ENCODE results near the gene R3HDML.
"Not testable (repeated sequence)": the region's sequence is repeated elsewhere in the genome, so short reads cannot be mapped to it uniquely, and the experiment has no call there.

R3HDML gene

GRCh38 chr20:44336725-44337380 is at the start of gene R3HDML:
R3HDML (plus strand) TSS chr20:44337043; CDS start chr20:44337158, 115 bp downstream.
- DNase-seq, result no peak

DNA sequence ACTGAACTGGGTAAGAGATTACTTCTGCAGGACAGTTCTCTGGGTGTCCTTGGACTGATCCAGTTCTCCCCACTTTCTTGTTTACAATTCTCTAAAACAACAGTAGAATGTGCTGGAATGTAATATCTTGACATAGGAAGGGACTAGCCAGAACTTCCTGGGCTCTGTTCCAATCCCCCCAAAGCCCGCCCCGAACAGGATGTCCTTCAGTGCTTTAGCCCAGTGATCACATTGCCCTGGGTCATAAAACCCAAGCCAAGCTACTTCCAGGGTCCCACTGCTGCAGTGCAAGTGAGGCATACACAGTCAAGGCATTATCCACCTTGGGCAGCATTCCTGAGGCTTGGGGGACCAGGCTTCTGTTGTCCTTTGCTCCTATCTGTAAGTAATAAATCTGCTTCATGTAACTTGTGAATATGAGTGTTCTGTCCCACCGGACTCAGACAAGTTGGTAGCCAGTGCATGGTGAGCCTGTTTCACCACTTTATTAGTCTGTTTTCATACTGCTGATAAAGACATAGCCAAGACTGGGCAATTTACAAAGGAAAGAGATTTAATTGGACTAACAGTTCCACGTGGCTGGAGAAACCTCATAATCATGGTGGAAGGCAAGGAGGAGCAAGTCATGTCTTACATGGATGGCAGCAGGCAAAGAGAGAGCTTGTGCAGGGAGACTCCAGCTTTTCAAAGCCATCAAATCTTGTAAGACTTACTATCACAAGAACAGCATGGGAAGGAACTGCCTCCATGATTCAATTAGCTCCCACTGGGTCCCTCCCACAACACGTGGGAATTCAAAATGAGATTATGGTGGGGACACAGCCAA is 49.4 kb upstream of the R3HDML start:
- DNase-seq, result no peak

GRCh38 chr20:44288252-44288651 is 48.6 kb upstream of the R3HDML start:
- DNase-seq, result no peak

GRCh38 chr20:44291754-44292153 is 45.1 kb upstream of the R3HDML start:
- no peak for DNase-seq

DNA sequence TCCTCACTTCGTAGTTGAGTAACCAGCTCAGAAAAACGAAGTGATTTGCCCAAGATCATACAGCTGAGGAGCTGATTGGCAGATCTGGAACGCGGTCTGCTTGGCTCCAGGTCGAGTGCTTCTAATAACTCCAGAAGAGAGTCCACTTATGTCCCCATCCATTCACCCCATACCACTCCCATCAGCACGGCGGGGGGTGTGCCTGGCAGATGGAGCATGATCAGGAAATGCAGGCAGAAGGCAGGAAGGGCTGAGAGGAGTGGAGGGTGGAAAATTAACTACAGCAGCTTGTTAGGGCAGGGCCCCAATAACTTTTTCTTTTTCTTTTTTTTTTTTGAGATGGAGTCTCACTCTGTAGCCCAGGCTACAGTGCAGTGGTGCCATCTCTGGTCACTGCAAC is 40.8 kb upstream of the R3HDML start:
- no peak for DNase-seq

- no peak for DNase-seq
These were observed 39.1 kb upstream of the R3HDML start for GRCh38 chr20:44297721-44298120.

GRCh38 chr20:44299011-44299535 is 37.8 kb upstream of the R3HDML start:
- DNase-seq, result not testable (repeated sequence)

- DNase-seq, result no peak
These were observed 35.6 kb upstream of the R3HDML start for GRCh38 chr20:44301285-44301684.

GRCh38 chr20:44302026-44302669 is 34.7 kb upstream of the R3HDML start:
- DNase-seq, result no peak

DNA sequence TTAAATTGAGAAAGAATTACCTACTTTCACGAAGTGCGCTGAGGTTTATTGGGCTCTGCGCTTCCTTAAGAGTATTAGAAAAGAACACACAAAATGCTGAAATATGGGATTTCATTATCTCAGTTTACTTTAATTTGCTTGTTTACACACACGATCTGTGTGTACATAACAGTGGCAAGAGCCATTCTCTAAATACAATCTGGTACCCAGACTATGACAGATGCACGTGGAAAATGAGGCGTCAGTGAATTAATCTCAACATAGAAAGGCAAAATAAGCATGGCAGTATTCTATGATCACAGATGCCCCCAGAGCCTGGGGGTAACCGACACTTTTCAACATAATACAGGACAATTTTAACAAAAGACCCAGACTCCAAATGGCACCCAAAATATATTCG is 34.1 kb upstream of the R3HDML start:
- no peak for DNase-seq

GRCh38 chr20:44304383-44304782 is 32.5 kb upstream of the R3HDML start:
- DNase-seq, result no peak

DNA sequence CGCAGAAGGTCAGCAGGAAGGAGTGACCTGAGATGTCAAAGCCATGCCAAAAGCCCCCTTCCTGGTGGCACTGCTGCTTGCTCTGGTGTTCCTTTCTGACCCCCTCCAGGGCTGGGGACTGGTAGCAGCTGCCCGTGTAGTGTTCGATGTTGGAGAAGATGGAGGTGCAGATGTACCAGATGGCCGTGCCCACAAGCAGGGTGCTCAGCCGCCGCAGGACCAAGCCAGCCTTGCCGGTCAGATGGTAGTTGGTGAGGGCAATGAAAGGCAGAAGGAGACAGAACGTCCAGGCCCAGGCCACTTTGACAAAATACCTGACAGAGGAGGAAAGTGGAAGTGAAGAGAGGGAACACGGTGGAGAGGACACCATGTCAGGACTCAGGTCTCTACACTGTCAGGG is 29.9 kb upstream of the R3HDML start:
- no peak for DNase-seq

DNA sequence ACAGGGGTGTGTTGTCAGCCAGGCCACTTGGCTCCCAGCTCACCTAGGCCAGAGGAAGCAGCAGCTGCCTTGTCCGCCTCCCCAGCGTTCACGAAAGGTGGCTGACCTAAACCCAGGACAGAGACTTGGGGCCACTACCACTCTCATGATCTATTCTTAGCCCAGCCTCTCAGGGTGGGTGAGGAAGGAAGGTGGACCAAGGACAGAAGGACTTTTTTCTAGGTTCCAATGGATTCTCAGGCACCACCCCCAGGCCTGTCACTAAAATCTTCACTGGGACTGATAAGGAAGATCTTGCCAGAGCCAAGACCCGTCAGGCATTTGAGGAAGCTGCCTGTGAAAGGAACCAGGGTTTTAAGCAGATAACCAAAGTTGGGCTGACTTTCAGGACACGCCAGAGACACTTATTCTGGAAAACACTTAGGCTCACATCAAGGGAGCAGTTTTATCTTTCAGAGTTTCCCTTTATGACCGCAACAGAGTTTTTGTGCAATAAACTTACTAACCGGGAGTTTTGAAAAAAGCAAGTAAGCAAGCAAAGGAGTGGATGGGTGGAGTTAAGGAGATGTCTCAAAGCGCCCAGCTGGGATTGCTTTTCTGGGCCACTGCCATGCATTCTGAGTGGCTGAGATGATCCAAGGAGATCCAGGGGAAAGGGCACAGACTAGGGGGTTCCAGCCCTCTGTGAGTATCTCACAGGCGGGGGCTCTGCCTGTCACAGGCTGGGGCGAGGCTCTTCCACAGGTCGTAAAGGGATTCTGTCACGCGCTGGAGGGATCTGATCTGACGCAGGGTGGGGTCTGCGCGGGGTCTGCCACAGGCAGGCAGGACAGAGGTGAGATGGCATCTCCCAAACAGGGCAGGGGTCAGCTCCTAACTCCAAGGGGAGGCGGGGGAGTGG is 26.8 kb upstream of the R3HDML start:
- DNase-seq, result no peak

- peak; percentile 97 to 98 (median 98) for DNase-seq
These were observed 25.9 kb upstream of the R3HDML start, which contains the start of gene FITM2 for GRCh38 chr20:44310664-44311639. FITM2 (minus strand) TSS chr20:44311202; CDS start chr20:44311148, 54 bp downstream.

GRCh38 chr20:44314870-44315269 is 22.0 kb upstream of the R3HDML start:
- no peak for DNase-seq

DNA sequence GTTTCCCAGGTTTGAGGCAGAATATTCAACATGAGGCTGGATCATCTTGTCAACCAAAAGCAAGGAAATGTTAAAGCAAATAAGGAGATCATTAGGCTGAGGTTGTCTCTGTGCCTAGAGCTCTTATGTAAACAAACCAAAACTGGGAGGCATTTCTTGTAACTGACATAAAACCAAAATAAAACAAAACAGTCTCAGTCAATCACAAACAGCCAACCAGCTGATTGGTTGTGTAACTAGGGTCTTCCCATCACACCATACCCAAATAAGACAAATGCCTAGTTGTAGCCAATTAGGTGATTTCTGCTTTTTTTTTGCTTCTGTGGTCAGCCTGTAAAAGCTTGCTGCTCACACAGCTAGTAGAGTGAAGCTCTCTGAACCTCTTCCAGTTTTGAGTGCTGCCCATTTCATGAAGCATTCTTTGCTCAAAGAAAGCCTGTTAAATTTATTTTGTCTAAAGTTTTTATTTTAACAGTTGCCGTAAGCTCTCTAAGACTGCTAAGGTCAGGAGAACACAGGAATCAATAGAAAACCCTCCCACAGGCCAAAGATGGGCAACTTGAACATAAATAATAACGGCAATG is 16.9 kb upstream of the R3HDML start:
- no peak for DNase-seq

DNA sequence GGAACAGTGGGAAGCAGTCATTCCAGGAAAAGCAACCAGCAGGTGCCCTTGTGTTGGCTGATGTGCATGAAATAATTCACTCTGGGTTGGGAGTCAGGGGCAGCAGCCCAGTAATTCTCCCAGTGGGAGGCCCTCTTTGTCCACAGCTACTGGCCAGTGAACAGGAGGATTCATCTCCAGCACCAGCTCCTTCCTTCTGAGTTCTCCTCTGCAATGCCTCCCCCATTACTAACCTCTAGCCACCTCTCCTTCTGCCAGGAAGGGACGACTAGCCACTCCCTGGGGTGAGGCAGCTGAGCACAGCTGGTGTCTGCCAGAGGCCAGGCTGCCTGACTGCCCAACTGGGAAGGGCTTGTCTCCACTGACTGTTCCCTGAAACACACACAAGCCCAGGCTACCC is 12.5 kb upstream of the R3HDML start:
- DNase-seq, result no peak

- DNase-seq, result peak in 1 of 4 experiments; percentile 17
These were observed 10.3 kb upstream of the R3HDML start for GRCh38 chr20:44326391-44327159.

GRCh38 chr20:44327748-44328147 is 9.1 kb upstream of the R3HDML start:
- DNase-seq, result not testable (repeated sequence)

DNA sequence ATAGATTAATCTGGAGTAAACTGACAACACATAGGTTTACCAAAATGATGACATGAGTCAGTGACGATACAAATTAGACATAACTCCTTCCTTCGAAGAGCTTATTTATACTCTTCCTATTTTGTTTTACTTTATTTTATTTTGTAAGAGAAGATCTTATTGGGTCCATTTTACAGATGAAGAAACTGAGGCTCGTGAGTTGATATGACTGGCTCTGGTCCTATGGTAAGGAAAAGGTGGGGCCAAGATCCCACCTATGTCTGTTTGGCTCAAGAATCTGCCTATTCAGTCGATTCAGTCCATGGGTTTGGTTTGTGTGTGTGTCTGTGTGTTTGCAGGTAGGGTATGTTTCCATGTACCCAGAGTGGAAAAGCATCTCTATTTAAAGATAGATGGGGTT is 8.4 kb upstream of the R3HDML start:
- no peak for DNase-seq

Data from activated naive CD4-positive, alpha-beta T cell (primary cell).